Epidermal melanocyte (primary cell): Measurements from ENCODE around the gene RAB3D.
"Not testable (repeated sequence)": the region's sequence is repeated elsewhere in the genome, so short reads cannot be mapped to it uniquely, and the experiment has no call there.

ENCODE experiments used
- DNase-seq: peaks from one replicate; pipeline ENCODE4 v3.0.0; 2011; ENCODE audit warnings: low spot score; ENCODE audit not compliant: insufficient read length

Gene RAB3D

DNA sequence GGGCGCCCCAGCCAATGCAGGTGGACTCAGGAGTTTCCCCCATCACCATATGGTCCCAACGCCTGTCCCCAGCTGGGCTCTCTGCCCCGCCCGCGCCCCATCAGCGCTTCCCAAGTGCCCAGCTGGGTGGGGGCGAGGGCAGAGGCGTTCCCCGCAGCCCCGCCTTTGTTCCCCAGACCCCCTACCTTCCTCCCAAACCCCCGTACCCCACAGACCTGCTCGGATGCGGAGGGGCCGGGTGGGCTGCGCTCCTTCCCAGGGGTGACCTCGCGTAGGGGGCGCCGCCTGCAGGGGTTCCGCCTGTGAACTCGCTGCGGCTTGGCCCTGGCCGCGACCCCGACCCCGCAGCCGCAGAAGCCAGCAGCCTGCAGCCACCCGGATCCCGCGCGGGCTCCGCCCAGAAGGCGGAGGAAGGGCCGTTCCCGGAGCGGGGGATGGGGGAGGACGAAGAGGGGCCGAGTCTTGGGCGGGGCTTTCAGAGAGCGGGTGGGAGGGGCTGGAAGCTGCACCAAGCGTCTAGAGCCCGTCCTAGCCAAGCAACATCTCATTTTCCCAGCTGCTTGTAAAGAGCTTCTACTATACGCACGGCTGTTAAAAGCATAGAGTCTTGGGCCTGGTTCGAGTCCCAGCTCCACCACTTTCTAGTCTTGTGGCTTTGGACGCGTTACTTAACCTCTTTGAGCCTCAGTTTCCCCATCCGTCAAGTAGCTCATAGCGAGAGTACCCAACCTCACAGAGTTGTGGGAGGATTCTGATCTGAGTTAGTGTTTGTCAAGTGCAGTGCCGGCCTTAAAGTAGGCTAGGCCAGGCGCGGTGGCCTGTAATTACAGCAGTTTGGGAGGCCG, at the start of gene RAB3D:
RAB3D (minus strand) TSS at position 404 of the 845 bp plus-strand sequence. CDS start 2,258 bp downstream, outside the sequence.
- peak; percentile 93 for DNase-seq

DNA sequence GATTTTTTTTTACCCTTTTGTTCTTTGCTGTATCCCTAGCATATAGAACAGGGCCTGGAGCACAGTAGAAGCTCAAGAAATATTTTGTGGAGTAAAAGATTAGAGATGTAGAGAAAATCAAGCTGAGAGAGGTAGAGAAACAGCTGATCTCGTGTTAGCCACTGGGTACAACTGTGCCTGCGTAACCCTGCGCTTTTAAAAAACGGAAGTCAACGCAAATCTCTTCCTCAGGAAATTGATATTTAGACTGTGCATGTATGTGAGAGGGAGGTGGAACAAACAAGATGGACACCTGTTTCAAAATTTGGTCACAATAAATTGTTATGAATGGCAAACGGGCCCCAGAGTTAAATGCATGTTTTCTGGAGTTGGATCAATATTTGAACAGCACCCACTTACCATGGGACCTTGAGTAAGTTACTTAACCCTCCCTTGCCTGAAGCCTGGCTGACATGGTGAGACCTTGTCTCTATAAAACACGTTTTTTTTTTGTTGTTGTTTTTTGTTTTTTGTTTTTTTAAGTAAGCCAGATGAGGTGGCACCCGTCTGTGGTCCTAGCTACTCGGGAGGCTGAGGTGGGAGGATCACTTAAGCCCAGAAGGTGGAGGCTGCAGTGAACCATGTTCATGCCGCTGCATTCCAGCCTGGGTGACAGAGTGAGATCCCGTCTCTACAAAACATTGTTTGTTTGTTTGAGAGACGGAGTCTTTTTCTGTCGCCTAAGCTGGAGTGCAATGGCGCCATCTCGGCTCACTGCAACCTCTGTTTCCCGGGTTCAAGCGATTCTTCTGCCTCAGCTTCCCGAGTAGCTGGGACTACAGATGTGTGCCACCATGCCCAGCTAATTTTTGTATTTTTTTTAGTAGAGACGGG, 47.9 kb upstream of the RAB3D start:
- DNase-seq = no peak

GRCh38 chr19:11384778-11385129, 45.3 kb upstream of the RAB3D start:
- no peak for DNase-seq

GRCh38 chr19:11383706-11384048, 44.2 kb upstream of the RAB3D start:
- DNase-seq = no peak

DNA sequence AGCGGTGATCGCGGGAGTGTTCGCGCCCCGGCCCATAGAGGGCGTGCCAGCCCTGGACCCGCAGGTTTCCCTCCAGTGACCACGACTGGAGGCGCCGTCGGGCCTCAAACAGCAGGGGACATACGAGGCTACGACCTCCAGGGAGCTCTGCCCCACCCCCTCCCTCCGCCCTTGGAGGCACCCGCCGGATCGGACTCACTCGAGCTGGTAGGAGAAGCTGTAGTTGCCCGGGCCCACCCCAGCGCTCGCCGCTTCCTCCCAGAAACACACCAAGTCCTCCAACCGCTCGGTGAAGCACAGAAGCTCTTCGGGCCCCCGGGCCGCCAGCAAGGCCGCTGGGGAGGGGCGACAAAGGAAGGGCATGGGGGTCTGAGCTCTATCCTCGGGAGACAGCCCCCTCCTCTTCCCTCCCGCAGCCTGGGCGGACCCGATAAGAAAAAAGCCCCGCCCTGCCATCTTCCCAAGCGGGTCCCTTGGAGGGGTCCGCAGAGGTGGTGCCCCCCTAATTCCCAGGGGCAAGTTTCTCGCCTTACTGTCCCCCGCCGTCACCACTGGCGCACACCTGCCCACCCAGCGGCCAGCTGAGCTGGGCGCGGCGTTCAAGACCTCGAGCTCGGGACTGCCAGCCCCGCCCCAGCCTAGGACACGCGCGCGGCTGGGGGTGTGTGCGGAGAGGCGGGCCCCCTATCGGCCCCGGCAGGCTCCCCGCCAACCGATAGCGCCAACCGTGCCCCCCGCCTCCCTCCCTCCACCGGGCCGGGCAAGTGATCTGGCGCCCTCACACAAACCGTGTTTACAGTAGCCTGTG, 43.6 kb upstream of the RAB3D start:
- no peak for DNase-seq

- peak; percentile 99 for DNase-seq
Measured at GRCh38 chr19:11380653-11381537, 41.4 kb upstream of the RAB3D start.

GRCh38 chr19:11379857-11380350, 40.4 kb upstream of the RAB3D start:
- DNase-seq = no peak

DNA sequence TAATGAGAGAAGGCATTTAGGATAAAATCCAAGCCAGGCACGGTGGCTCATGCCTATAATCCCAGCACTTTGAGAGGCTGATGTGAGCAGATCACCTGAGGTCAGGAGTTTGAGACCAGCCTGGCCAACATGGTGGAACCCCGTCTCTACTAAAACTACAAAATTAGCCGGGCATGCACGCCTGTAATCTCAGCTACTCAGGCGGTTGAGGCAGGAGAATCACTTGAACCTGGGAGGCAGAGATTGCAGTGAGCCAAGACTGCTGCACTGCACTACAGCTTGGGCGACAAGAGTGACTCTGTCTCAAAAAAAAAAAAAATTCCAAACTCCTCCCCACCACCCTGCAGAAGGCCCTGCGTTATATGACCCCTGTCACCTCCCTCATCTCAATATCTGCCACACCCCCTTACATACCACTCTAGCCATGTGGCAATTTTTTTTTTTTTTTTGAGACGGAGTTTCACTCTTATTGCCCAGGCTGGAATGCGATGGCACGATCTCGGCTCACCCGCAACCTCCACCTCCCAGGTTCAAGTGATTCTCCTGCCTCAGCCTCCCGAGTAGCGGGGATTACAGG, 39.9 kb upstream of the RAB3D start:
- DNase-seq = not testable (repeated sequence)

- no peak for DNase-seq
Measured at GRCh38 chr19:11378319-11379189, 39.1 kb upstream of the RAB3D start.

- DNase-seq = no peak
Measured at GRCh38 chr19:11377756-11378155, 38.3 kb upstream of the RAB3D start.

GRCh38 chr19:11377237-11377636, 37.8 kb upstream of the RAB3D start:
- no peak for DNase-seq

DNA sequence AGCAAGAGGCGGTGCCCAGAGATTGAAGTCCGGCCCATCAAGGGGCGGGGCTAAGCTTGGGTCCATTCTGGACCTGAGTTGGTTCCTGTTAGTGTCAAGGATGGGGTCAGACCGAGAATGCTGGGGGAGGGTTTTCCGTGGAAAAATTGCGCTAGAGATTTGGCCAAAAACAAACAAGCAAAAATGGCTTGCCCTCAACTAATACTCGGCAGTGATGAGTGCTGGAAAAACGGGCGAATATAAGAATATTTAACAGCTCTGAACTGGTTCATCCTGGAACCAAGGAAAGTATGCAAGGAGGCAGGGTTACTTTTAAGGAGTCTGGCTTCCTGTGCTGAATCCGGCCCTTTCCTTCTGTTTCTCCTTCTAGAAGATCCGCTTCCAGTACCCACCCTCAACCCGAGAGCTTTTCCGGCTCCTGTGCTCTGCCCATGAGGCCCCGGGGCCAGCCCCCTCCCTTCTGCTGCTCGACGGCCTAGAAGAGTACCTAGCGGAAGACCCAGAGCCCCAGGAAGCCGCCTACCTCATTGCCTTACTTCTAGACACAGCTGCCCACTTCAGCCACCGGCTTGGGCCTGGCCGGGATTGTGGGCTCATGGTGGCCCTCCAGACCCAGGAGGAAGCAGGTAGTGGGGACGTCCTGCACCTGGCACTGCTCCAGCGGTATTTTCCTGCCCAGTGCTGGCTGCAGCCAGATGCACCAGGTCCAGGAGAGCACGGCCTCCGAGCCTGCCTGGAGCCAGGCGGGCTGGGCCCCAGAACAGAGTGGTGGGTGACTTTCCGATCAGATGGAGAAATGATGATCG, 35.9 kb upstream of the RAB3D start:
- DNase-seq = no peak

DNA sequence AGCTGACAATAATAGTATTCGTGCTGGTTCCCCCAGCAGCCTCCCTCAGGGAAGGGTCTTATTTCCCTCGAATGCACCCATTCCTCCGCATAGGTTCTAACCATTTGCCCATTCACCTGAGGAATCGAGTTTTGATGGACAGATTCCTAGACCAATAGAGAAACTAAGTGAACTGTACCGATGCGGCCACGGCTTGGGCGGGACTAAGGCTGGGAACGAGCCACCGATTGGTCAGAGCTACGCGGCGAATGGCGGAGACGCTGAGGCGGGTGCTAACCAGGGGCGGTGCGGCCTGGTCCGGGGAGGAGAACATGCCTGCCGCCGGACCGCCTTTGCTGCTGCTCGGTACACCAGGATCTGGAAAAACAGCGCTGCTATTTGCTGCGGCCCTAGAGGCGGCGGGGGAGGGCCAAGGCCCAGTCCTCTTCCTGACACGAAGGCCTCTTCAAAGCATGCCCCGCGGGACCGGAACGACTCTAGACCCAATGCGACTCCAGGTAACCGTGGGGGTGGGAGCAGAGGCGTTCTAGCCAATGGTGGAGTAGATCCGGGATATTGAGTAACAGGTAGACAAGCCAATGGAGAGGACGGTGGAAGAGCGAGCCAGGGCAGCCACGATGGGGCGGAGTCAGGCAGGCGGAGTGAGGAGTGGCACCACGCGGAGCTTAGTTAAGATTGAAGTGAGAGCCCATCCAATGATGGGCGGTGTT, 35.1 kb upstream of the RAB3D start, which contains the start of gene SWSAP1:
SWSAP1 (plus strand) TSS at position 234 of the 710 bp plus-strand sequence; CDS start at position 249, 15 bp downstream.
- peak; percentile 99 for DNase-seq

GRCh38 chr19:11373885-11374432, 34.5 kb upstream of the RAB3D start:
- no peak for DNase-seq

GRCh38 chr19:11373166-11373884, 33.9 kb upstream of the RAB3D start:
- DNase-seq = no peak

GRCh38 chr19:11370744-11371143, 31.3 kb upstream of the RAB3D start:
- DNase-seq = no peak

DNA sequence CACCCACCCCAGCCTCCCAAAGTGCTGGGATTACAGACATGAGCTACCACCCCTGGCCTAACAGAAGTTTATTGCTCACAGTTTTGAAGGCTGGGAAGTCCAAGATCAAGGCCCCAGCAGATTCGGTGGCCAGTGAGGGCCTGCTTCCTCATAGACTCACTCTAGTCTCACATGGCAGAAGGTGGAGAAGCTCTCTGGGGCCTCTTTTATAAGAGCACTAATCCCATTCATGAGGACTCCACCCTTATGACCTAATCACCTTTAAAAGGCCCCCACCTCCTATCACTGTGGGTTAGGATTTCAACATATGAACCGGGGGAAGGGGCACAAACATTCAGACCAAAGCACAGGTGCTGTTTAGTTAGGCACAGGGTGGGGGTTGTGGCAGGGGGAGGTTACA, 28.1 kb upstream of the RAB3D start:
- DNase-seq = no peak
